Endothelial cell of hepatic sinusoid (primary cell): ENCODE data around the gene FIGNL2.

Experiments
- in situ Hi-C: cut with HindIII; loops from 2 replicates; pipeline ENCODE4 v1.10.0; 2017; ENCODE audit warnings: low sequenced_read_pairs

The FIGNL2 gene

DNA sequence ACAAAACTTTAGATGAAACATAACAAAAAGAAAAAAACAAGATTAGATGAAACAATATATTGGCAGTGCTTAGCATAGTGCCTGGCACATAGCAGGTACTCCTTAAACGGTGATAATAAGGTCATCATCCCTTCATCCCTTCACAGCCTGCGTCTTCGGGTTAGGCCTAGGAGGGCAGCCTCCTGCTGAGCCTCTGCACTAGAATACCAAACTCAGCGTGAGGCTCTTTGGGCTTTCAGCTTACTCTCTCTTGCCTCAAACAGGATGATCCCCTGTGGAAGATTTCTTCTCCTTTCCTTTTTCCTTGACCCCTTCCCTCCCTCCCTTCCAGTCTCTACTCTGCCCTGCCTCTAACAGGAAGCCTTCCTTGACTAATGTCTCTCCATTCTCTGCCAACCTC is 14.4 kb upstream of the FIGNL2 start:
- in situ Hi-C loops: no loop called here

DNA sequence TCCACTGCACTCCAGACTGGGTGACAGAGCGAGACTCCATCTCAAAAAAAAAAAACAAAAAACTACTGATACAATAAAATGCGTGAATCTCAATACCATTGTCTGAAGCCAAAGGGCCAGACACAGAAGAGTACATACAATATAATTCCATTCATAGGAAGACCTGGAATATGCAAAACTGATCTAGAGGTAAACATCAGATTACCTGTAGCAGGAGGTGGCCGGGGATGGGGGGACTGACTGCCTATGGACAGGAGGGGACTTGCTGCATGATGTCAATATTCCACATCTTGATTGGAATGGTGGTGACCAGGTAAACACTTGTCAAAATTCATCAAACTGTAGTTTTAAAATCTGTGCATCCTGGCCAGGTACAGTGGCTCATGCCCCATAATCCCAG is 12.5 kb upstream of the FIGNL2 start:
- in situ Hi-C loops: no loop called here

DNA sequence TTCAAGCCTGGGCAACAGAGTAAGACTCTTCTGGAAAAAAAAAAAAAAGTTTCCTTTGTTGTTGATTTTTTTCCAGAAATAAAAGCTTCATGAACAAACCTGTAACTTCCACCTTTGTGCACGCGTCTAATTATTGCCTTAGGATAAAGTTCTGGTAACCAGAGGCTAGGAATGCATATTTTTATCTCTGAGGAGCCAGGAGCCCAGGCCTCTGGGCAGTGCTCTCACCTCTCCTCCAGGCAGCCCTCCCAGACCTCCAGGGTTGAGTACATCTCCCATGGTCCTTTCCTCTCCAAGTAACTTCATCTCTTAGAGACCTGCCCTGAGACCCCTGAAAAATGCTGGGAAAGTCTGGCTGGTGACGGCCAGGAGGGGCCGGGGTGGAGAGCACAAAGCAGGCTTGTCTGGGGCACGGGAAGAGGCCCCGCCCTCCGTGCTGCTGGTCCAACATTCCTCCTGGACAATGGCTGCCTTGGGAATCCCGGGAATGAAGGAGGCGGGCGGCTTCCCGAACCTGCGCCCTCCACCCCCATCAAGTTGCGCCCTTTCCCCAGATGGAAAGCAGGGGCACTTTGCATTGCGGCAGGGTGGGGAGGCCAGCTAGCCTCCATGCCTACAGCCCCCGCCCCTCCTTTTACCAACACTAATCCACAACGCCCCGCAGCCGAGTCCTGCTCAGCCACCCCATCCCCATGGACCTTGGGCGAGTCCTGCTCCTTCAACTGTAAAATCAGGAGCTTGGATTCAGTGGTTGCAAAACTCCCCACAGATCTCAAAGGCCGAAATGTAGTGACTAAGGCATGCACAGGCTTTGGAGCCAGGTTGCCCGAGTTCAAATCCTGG is 7.3 kb upstream of the FIGNL2 start:
- in situ Hi-C loops: no loop called here

DNA sequence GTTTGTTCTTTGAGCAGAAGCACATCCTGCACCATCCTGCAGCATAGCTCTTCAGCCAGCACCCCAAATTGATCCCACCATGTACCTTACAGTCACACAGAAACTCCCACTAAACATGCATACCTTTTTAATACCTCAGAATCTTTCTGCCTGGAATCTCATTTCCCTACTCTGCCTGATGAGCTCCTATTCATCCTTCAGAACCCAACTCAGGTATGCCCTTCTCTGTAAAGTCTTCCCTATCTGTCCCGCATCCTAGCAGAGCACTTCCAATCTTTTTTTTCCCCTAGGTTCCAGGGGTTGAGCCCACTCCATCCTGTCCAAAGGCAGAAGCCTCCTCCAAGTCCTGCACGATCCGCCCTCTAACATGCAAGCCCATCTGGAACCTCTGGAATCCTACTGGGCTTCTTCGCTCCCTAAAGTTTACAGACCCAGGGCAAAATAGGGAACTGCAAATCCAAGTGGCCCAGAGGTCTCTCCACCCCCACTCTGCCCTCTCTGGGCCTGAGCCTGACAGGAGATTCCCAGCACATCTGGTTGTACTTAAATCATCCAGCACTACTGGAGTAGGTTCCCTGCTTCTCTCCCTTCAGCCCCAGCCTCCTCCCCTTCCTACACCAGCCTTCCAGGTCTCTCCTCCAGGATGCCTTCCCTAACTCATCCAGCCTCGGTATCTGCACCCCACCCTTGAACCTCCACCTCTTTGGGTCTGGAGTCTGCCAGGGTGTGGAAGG is 4.1 kb upstream of the FIGNL2 start:
- in situ Hi-C loops: no loop called here

DNA sequence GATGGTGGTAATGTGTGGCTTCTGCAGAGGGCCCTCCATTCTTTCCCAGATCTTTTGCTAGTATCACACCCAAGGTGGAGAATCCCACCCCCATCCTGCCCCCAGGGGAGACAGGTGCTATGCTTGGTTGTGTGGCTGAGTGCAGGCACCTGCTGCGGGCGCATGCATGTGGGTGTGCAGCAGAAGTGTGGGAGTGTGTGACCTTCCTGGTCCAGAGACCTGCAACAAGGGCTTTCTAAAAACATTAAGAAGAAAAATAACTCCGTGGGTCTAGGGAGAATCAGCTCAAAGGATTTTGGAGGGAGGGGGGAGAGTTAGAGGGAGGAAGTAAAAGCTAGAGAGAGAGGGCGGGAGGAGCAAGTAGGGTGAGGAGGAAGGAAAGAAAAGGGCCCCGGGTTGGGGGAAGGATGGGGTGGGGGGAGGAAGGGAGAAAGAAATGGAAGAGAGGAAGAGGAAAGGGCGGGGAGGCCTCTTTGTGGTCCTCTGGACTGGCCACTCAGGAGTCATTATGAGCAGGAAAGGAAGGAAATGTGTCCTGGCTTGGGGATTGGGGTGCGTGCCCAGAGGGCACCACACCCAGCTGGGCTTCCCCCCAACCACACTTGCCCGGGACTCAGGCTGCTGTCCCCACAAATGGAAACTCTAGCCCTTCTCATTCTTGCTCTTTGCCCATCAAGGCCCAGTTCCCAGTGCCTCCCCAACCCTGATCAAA is 3.1 kb upstream of the FIGNL2 start:
- in situ Hi-C loops: no loop called here

DNA sequence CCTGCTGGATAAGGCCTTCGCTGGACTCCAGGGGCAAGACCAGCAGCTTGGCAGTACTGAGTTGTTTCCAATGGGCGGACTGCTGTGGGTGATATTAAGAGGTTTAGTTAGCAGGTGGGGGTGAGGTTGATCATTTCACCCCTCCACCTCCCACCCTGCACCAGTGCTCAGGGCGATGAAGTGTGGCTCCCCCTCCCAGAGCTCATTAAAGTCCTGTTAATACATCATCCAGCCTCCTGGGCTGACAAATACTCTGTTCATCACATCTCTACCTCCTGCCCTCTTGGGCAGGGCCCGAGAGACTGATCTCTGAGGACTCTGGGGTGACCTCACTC is 2.4 kb upstream of the FIGNL2 start:
- in situ Hi-C loops: no loop called here

DNA sequence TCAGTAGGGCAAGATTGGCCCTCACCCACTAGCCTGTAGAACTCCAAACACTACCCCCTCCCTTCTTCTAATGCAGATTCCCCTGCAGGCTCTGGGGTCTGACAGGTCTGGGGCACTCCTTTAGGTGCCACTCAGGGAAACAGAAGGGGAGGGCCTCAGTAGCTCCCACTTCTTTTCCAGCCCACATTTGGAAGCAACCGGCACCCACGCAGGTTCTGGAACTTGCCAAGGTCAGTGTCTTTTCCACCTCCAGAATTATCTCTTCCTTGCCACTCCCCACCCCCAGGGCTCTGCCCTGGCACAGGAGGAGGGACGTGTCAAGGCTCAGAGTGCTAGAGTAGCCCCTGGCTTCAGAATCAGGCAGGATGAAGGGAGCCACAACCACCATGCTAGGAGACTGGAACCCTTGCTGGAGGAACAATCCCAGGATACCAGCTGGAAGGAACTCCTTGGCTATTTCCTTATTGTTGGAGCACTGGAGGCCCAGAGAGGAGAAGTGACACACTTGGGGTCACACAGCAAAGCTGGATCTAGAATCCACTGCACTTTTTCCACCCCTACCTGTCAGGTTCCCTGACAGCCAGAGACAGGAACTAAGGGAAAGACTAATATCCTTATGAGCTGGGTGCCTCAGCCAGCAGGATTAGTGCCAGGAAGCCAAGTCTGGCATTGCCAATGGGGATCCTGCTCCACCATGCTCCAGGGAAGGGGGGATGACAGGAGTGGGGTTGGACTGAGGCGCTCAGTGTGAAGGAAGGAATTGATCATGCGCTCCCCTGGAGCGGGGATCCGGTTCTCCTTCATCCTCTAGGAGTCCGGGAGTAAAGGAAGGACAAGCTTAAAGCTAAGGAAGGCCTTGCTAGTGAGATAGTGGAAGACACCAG is 1.8 kb upstream of the FIGNL2 start:
- in situ Hi-C loops: no loop called here

DNA sequence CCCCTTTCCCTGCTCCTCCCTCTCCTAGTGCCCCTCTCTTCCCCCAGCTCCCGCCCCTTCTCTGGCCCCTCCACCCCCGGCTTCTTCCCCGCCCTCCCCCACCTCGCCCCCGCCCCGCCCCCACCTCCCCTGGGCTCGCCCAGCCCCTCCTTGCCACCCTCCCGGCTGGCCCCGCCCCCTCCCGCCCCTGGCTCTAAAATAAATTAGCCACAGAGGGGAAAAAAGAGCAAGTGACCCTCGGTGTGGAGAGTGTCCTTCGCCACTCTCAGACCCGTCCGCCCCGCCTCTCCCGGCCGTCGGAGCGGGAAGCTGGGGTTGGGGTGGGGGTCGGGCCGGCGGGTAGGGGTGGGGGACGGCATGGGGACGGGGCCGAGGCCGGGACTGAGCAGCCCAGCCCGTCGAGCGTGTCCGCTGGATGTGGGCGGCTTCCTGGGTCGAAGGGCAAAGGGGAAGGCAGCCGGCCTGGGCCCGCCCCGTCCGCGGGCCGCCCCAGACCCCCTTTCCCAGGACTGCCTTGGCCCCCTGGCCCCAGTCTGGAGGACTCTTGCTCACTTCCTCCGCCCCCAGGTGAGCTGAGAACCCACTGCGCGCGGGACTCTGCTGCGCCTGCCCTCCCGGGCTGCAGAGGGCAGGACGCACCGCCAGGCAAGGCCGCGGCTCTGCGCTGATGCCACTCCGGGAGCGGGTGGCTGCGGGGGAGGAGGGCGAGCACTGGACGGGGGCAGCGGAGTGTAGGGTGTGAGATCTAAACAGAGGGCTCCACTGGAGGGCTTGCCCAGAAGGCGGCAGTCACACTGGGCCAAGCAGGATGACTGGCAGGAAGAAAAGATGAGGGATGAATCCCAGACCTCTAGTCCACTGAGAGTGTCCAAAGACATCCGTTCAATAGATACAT is 570 bp upstream of the FIGNL2 start:
- in situ Hi-C loops: no loop called here

DNA sequence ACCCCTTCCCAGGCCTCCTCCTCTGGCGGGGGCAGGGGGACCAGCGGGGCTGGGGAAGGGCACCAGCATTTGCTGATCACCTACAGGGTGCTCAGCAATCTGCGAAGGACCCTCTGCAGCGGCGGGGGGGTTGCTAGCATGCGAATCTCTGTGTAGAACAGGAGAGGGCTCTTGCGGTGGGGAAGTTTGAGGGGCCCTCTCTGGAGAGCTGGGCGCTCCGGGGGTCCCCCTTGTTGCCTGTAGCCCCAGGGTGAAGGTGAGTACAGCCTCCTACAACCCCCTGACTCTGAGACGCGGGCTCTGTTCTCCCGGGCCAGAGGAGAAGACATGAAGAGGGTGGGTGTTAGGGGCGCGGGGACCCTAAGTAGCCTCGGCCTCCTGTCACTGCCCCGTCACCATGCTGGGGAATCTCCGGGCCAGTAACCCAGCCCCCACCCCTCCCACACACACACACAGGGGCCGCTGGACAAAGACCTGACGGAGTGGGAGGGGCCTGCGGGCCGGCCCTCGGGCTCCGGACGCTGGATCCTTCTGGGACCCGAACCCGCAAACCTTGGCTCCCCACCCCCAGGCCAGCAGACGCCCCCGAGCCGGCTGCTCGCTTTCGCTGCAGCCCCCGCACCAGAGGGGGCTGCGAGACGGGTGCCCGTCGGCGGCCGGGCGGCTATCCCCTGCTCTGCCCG is 734 bp downstream of the FIGNL2 start:
- in situ Hi-C loops: no loop called here

GRCh38 chr12:51846911-51847642 is 1.4 kb downstream of the FIGNL2 start:
- in situ Hi-C loops: no loop called here

GRCh38 chr12:51846271-51846691 is 2.2 kb downstream of the FIGNL2 start:
- in situ Hi-C loops: no loop called here

DNA sequence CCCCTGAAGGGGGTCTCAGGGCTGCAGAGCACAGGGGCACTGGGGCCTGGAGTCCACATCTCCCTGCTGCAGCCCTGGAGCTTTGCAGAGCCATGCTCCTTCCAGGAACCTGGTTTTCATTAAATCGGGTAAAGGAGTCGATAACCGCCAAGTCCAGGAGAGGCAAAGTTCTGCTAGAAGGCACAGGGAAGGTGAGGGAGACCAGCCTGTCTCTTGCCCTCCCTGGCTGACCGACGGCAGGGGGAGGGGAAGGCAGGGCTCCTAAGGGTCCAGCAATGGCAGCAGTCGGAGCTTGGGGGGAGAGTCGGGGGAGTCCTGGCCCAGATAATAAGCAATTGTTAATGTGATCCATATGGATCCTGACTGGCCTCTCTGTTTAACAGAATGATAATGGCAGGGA is 3.0 kb downstream of the FIGNL2 start:
- in situ Hi-C loops: no loop called here

GRCh38 chr12:51844854-51845253 is 3.7 kb downstream of the FIGNL2 start:
- in situ Hi-C loops: no loop called here

DNA sequence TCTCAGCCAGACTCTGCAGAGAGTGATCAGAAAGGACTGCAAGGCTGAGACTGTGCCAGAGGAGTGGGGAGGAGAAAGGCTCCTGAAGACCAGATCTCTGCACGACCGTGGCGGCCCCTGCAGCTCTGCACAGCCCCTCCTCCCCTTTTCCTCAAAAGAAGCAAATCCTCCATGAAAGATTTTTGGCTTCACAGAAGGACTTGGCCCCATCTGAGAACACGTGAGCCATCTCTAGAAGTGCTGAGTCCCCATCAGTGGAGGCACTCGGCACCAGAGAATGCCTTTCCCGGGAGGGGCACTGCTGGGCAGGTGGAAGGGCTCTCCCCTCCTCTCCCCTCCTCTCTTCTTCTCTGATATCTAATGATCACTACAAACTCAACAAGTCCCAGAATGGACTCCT is 6.8 kb downstream of the FIGNL2 start:
- in situ Hi-C loops: no loop called here

- in situ Hi-C loops: no loop called here
Measured at GRCh38 chr12:51840966-51841365, 7.6 kb downstream of the FIGNL2 start.

DNA sequence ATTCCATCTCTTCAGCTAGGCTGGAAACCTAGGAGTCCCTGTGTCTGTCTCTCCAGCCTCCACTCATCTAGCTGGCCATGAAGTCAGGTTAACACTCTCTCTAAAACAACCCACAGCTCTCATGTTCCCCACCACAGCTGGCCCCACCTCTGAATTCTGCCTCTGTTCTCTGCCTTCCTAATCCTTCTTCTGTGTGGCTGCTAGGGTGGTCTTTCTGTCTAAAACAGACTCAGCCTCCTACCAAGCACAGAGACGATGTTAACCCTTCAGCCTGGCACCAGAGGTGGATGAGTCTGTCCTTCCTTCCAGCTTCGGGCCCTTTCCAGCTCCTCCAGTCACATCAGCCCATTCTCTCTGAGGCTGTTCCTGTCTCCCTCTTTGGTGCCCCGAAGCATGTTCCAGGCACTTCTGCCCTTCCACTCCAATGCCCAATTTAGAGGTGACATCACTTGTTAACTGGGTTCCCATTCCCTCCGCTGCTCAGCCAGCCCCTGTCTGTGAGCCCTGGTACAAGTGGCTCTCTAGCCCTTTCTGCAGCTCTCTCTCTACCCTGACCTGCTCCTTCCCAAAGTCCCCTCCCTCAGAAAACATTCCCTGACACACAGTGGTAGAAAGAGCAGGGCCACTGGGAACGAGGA is 9.1 kb downstream of the FIGNL2 start:
- in situ Hi-C loops: no loop called here

DNA sequence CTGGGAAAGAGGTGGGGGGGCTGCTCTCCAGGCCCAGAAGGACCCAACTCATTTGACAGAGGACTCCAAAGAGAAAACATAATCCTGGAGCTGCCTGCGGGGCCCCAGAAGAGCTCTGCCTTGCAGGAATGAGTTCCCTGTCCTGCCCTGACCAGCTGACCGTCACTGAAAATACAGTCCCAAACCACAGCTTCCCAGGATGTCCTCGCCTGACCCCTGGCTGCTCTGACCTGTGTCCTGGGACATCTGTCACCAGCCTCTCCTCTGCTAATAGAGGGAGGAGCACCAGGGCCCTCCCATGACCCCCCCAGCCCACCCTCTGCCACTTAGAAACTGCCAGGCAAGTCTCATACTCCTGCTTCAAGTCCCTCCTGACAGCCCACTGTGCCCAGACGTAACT is 9.8 kb downstream of the FIGNL2 start:
- in situ Hi-C loops: no loop called here

- in situ Hi-C loops: no loop called here
Measured at GRCh38 chr12:51838036-51838435, 10.5 kb downstream of the FIGNL2 start.
